A673 (cell line): ENCODE measurements around the gene ARL5C. TPM values are rescaled to one million over a fixed set of nuclear protein-coding genes. Genes with fewer than 3 reads are reported as not detected.

Experiments used
- BruUV-seq: library from RNA; stranded (reverse); fragments of 400-500 nt; replicated peaks from 2 replicates; lab custom pipeline; 2021; lab: Mats Ljungman, UMichigan
- CTCF ChIA-PET: fragments of 300-600 bp; sonication (Branson Sonifier 250); formaldehyde crosslinking; loops from one replicate; lab custom pipeline; 2022; ENCODE audit warnings: antibody characterized with exemption; lab: Charles Lee
- POLR2A ChIA-PET: fragments of 300-600 bp; sonication (Branson Sonifier 250); formaldehyde crosslinking; loops from one replicate; lab custom pipeline; 2022; ENCODE audit warnings: antibody characterized with exemption; ENCODE audit not compliant: low non-redundant PET; lab: Charles Lee
- DNase-seq: peaks from one replicate; pipeline ENCODE4 v3.0.0-alpha.2; 2015; ENCODE audit warnings: low spot score
- H3K27ac ChIP-seq: fragments of 200-600 bp; sonication (generic); 2 replicates; pipeline ENCODE4 v1.5.1; 2016; ENCODE audit warnings: mixed run types, low read depth, mild to moderate bottlenecking, mixed read lengths, antibody characterized with exemption, low read length; ENCODE audit not compliant: poor library complexity, severe bottlenecking
- H3K27me3 ChIP-seq: fragments of 200-600 bp; sonication (generic); replicated peaks from 2 replicates; pipeline ENCODE4 v1.6.1; 2017; ENCODE audit warnings: mixed run types, low read depth, mild to moderate bottlenecking, mixed read lengths, antibody characterized with exemption, low read length; ENCODE audit not compliant: insufficient read depth, poor library complexity
- H3K36me3 ChIP-seq: fragments of 200-600 bp; sonication (generic); 2 replicates; pipeline ENCODE4 v1.6.1; 2016; ENCODE audit warnings: mixed run types, mild to moderate bottlenecking, mixed read lengths, antibody characterized with exemption, low read length; ENCODE audit not compliant: insufficient read depth, poor library complexity, severe bottlenecking
- H3K4me1 ChIP-seq: fragments of 200-600 bp; sonication (generic); 2 replicates; pipeline ENCODE4 v1.6.1; 2017; ENCODE audit warnings: mixed run types, mild to moderate bottlenecking, mixed read lengths, antibody characterized with exemption, low read length; ENCODE audit not compliant: insufficient read depth, poor library complexity, severe bottlenecking
- H3K4me3 ChIP-seq: fragments of 200-600 bp; sonication (generic); 2 replicates; pipeline ENCODE4 v1.5.1; 2016; ENCODE audit warnings: low read depth, mixed run types, mild to moderate bottlenecking, mixed read lengths, low read length; ENCODE audit not compliant: poor library complexity, severe bottlenecking
- H3K9me3 ChIP-seq: fragments of 200-600 bp; sonication (generic); 2 replicates; pipeline ENCODE4 v1.6.1; 2016; ENCODE audit warnings: mixed run types, low read depth, mild to moderate bottlenecking, mixed read lengths, antibody characterized with exemption, low read length; ENCODE audit not compliant: poor library complexity, severe bottlenecking
- EZH2 ChIP-seq: fragments of 200-600 bp; sonication (generic); IDR thresholded peaks from 2 replicates; pipeline ENCODE4 v1.6.1; 2017; ENCODE audit warnings: borderline replicate concordance, low read depth, mild to moderate bottlenecking, mixed read lengths, antibody characterized with exemption, low read length; ENCODE audit not compliant: poor library complexity, severe bottlenecking
- intact Hi-C: fragments of 100-400 bp; cut with micrococcal nuclease; formaldehyde crosslinking; loops from one replicate; pipeline ENCODE4 v1.10.0; 2022; ENCODE audit not compliant: unreplicated experiment
- total RNA-seq: library from RNA; stranded (reverse); gene quantifications from 2 replicates; pipeline ENCODE4 v1.2.3, GENCODE V29; 2021
- TF ChIP-seq, protein P1 (sequence below): fragments of 300-800, 200-600 bp; sonication (generic); conservative IDR thresholded peaks from 2 replicates; pipeline ENCODE4 v1.5.1; 2017; ENCODE audit warnings: low read depth, mild to moderate bottlenecking, antibody characterized with exemption, low read length, moderate library complexity, mixed read lengths

ARL5C gene
- total RNA-seq, 1 experiment from 2014 or later: not detected

DNA sequence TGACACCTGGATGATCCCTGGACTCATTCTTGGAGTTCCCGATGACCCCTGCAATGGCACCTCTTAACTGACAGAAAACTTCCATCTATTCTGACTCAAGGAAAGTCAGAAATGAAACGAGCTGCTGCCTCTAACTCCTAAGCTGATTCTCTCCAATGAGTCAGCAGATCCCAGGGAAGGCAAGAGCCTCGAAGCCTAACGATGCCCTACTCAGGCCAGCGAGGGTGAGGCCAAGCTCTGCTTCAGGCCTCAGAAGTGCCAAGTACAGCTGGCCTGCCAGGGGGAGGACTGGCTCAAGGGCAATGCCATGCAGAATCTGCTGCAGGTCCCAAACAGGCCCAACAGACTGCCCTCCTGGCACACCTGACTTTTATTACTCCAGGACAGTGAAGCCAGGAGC is 50.8 kb downstream of the ARL5C start:
- intact Hi-C loops: no loop called here
- ChIA-PET POLR2A (no interaction called here), CTCF (no interaction called here)
- Histone ChIP-seq H3K36me3 (no peaks in the 10 kb centered on the region), H3K9me3 (no peaks in the 10 kb centered on the region), H3K27me3 (no peaks in the 10 kb centered on the region), H3K27ac (no peak overlapping the region), H3K4me1 (no peaks in the 10 kb centered on the region), H3K4me3 (no peak overlapping the region)
- BruUV-seq: no TSS peak
- TF ChIP-seq EZH2: no peak
- TF ChIP-seq, protein P1, sequence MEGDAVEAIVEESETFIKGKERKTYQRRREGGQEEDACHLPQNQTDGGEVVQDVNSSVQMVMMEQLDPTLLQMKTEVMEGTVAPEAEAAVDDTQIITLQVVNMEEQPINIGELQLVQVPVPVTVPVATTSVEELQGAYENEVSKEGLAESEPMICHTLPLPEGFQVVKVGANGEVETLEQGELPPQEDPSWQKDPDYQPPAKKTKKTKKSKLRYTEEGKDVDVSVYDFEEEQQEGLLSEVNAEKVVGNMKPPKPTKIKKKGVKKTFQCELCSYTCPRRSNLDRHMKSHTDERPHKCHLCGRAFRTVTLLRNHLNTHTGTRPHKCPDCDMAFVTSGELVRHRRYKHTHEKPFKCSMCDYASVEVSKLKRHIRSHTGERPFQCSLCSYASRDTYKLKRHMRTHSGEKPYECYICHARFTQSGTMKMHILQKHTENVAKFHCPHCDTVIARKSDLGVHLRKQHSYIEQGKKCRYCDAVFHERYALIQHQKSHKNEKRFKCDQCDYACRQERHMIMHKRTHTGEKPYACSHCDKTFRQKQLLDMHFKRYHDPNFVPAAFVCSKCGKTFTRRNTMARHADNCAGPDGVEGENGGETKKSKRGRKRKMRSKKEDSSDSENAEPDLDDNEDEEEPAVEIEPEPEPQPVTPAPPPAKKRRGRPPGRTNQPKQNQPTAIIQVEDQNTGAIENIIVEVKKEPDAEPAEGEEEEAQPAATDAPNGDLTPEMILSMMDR: no peak
- DNase-seq: no peak

DNA sequence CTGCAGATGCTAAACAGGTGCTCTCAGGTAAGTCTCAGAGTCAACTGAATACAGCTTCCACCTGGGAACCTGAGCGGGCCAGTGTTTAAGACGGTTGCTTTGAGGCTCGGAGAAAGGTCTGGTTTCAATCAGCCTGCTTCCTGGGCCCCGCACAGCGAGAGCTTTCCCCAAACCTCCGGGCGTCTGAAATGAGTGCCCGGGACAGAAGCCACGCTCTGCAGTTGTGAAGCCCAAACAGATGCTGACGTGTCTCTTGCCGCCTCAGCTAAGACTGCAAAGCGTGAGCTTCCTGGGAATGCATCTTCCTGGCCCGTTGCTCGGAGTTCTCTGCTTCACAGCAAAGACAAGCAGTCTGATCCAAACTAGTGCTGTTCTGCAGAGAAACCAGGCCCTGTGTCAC is 51.2 kb downstream of the ARL5C start:
- no TSS peak for BruUV-seq
- CTCF ChIA-PET: no interaction called here
- no peak overlapping the region for H3K27ac ChIP-seq
- no peak overlapping the region for H3K4me3 ChIP-seq
- H3K4me1 ChIP-seq: no peaks in the 10 kb centered on the region
- no peaks in the 10 kb centered on the region for H3K36me3 ChIP-seq
- TF ChIP-seq, protein P1: no peak
- TF ChIP-seq EZH2: no peak
- no peaks in the 10 kb centered on the region for H3K9me3 ChIP-seq
- no peaks in the 10 kb centered on the region for H3K27me3 ChIP-seq
- POLR2A ChIA-PET: no interaction called here
- intact Hi-C loops: no loop called here
- no peak for DNase-seq

DNA sequence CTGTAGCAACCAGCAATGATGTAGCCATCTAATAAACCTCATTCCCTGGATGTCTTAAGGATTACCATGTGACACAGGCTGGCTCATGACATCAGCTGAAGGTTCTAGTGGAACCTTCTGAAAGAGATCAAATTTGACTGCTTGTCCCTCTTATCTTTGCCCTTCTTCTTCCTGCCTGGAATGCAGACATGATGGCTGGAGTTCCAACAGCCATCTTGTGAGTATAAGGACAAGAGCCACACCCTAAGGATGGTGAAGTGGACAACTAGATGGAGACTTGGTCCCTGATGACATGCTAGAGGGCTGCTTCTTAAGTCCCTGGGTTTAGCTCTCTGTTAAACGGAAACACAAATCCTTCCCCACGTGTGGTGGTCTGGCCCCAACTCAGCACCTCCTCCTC is 52.1 kb downstream of the ARL5C start:
- Histone ChIP-seq H3K27me3 (no peaks in the 10 kb centered on the region), H3K27ac (no peak overlapping the region), H3K9me3 (no peaks in the 10 kb centered on the region), H3K36me3 (no peaks in the 10 kb centered on the region), H3K4me3 (no peak overlapping the region), H3K4me1 (no peaks in the 10 kb centered on the region)
- no peak for TF ChIP-seq EZH2
- ChIA-PET CTCF (no interaction called here), POLR2A (no interaction called here)
- no TSS peak for BruUV-seq
- intact Hi-C loops: no loop called here
- DNase-seq: no peak

DNA sequence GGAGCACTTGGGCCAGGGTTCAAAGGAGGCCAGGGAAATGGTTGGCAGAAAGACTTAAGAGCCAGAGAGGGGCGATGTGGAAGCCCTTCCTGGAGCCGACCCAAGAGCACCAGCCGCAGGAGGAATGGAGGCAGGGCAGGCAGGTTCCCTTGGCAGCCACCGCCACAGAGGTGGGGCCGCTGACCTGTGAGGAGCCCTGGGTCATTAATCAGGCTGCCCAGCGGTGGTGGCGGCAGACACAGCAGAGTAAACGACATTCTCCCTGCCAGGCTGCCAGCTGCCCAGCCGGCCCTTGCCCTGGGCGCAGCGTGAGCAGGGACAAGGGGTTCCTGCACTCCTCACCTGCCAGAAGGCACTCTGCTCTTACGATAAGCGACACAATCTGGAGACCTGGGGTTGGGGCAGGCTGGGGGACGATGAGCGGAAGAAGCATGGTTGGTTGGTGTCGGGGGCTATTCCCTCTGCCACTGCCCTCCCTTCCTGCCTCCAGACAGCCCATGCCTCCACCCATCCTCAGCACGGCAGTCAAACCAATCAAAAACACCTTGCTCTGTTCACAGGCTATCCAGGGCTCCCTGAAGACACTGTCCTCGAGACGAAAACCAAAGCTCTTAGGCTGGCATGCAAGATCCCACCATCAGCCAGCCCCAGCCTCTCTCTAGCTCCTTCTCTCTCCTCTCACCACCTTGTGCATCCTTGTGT is 55.4 kb downstream of the ARL5C start:
- no peak for TF ChIP-seq EZH2
- TF ChIP-seq, protein P1: no peak
- H3K4me3 ChIP-seq: no peak overlapping the region
- intact Hi-C loops: no loop called here
- CTCF ChIA-PET: no interaction called here
- H3K27ac ChIP-seq: no peak overlapping the region
- no peaks in the 10 kb centered on the region for H3K4me1 ChIP-seq
- POLR2A ChIA-PET: no interaction called here
- no TSS peak for BruUV-seq
- H3K27me3 ChIP-seq: no peaks in the 10 kb centered on the region
- no peaks in the 10 kb centered on the region for H3K36me3 ChIP-seq
- no peaks in the 10 kb centered on the region for H3K9me3 ChIP-seq
- DNase-seq: no peak
